Measurements from ENCODE around the gene GMCL2. TPM values are rescaled to one million over a fixed set of nuclear protein-coding genes. Genes with fewer than 3 reads are reported as not detected.

GMCL2 gene
- total and polyA plus RNA-seq, 4 donors: not detected

DNA sequence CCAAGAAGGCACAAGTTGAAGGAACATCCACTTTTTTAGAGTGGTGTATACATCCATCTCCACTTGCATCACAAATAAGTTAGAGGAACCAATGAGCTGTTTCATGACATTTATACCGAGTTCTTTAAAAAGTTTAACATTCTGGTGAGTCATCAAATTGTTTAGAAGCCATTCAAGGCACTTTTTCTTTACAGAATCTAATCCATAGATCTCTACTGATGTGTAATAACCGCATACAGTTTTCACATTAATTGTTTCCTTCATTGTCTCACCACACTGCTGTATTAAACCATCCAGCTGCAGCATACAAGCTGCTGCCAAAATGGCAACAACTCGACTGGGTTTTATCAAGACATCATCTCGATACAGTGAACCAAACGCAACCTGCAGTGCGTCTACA is 744 bp downstream of the GMCL2 start:
- Histone ChIP-seq H3K36me3 (ENCODE audit: control insufficient read depth in 4 of 4, insufficient read depth in 4 of 4, low read length in 4 of 4) (no peaks in the 10 kb centered on the region), H3K27me3 (ENCODE audit: control insufficient read depth in 3 of 3, insufficient read depth in 3 of 3, low read length in 2 of 3) (no peaks in the 10 kb centered on the region), H3K4me3 (no peak overlapping the region), H3K9ac (ENCODE audit: insufficient read depth in 1 of 2, low read length in 2 of 2) (no peak overlapping the region), H3K4me1 (ENCODE audit: control insufficient read depth in 5 of 5, insufficient read depth in 5 of 5, low read length in 5 of 5) (no peaks in the 10 kb centered on the region), H3K9me3 (ENCODE audit: control insufficient read depth in 4 of 4, insufficient read depth in 3 of 4, low read length in 3 of 4) (no peaks in the 10 kb centered on the region), H3K27ac (ENCODE audit: low read depth in 1 of 2, low read length in 1 of 2) (no peak overlapping the region)
- DNase-seq (peak in 1 of 3 donors; percentile 35), ATAC-seq (ENCODE audit: insufficient read depth, low FRiP score) (no peak)
- TF ChIP-seq, protein P1, sequence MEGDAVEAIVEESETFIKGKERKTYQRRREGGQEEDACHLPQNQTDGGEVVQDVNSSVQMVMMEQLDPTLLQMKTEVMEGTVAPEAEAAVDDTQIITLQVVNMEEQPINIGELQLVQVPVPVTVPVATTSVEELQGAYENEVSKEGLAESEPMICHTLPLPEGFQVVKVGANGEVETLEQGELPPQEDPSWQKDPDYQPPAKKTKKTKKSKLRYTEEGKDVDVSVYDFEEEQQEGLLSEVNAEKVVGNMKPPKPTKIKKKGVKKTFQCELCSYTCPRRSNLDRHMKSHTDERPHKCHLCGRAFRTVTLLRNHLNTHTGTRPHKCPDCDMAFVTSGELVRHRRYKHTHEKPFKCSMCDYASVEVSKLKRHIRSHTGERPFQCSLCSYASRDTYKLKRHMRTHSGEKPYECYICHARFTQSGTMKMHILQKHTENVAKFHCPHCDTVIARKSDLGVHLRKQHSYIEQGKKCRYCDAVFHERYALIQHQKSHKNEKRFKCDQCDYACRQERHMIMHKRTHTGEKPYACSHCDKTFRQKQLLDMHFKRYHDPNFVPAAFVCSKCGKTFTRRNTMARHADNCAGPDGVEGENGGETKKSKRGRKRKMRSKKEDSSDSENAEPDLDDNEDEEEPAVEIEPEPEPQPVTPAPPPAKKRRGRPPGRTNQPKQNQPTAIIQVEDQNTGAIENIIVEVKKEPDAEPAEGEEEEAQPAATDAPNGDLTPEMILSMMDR (IDR thresholded peaks at IDR 0.05; ENCODE audit: control extremely low read depth, extremely low read depth): no peak
- WGBS, 2 donors: 65 to 66% methylated on average over 6 of the region's 6 CpGs

GRCh38 chr5:178182158-178182876 is 4.9 kb downstream of the GMCL2 start:
- WGBS, 2 donors: 19 to 39% methylated on average over 4 of the region's 4 CpGs
- no peak for ATAC-seq (ENCODE audit: insufficient read depth, low FRiP score)
- no peak overlapping the region for H3K9ac ChIP-seq (ENCODE audit: insufficient read depth in 1 of 2, low read length in 2 of 2)

GRCh38 chr5:178180141-178180863 is 6.9 kb downstream of the GMCL2 start:
- peaks cover 0 to 2% (median 0%) of the 10 kb centered on the region in 4 donors for H3K9me3 ChIP-seq (ENCODE audit: control insufficient read depth in 4 of 4, insufficient read depth in 3 of 4, low read length in 3 of 4)
- H3K4me1 ChIP-seq (ENCODE audit: control insufficient read depth in 5 of 5, insufficient read depth in 5 of 5, low read length in 5 of 5): no peaks in the 10 kb centered on the region
- no peak overlapping the region for H3K4me3 ChIP-seq
- no peaks in the 10 kb centered on the region for H3K27me3 ChIP-seq (ENCODE audit: control insufficient read depth in 3 of 3, insufficient read depth in 3 of 3, low read length in 2 of 3)
- TF ChIP-seq, protein P1 (IDR thresholded peaks at IDR 0.05; ENCODE audit: control extremely low read depth, extremely low read depth): no peak
- no peak overlapping the region for H3K9ac ChIP-seq (ENCODE audit: insufficient read depth in 1 of 2, low read length in 2 of 2)
- H3K36me3 ChIP-seq (ENCODE audit: control insufficient read depth in 4 of 4, insufficient read depth in 4 of 4, low read length in 4 of 4): no peaks in the 10 kb centered on the region
- ATAC-seq (ENCODE audit: insufficient read depth, low FRiP score): no peak
- no peak overlapping the region for H3K27ac ChIP-seq (ENCODE audit: low read depth in 1 of 2, low read length in 1 of 2)
- WGBS, 2 donors: 44 to 68% methylated on average over 8 to 9 of the region's 9 CpGs
- no peak for DNase-seq

More at GRCh38 chr5:178182158-178182876, 4.9 kb downstream of the GMCL2 start:
- peaks cover 0 to 2% (median 0%) of the 10 kb centered on the region in 4 donors for H3K9me3 ChIP-seq (ENCODE audit: control insufficient read depth in 4 of 4, insufficient read depth in 3 of 4, low read length in 3 of 4)
- H3K4me3 ChIP-seq: no peak overlapping the region
- no peaks in the 10 kb centered on the region for H3K27me3 ChIP-seq (ENCODE audit: control insufficient read depth in 3 of 3, insufficient read depth in 3 of 3, low read length in 2 of 3)
- H3K4me1 ChIP-seq (ENCODE audit: control insufficient read depth in 5 of 5, insufficient read depth in 5 of 5, low read length in 5 of 5): no peaks in the 10 kb centered on the region
- TF ChIP-seq, protein P1 (IDR thresholded peaks at IDR 0.05; ENCODE audit: control extremely low read depth, extremely low read depth): no peak
- DNase-seq: no peak
- H3K27ac ChIP-seq (ENCODE audit: low read depth in 1 of 2, low read length in 1 of 2): no peak overlapping the region
- H3K36me3 ChIP-seq (ENCODE audit: control insufficient read depth in 4 of 4, insufficient read depth in 4 of 4, low read length in 4 of 4): no peaks in the 10 kb centered on the region

All from lung (tissue), 12 donors.